Neural cell (in vitro differentiated cells): Measurements from ENCODE around the gene TNS3. TPM values are rescaled to one million over a fixed set of nuclear protein-coding genes. Genes with fewer than 3 reads are reported as not detected.

ENCODE experiments used
- H2AFZ ChIP-seq: fragments of 200-600, 300-800 bp; sonication (generic), shearing (Covaris generic); 2 replicates; pipeline ENCODE4 v1.6.0; 2014; ENCODE audit warnings: low read depth, mild to moderate bottlenecking, antibody characterized with exemption, low read length, moderate library complexity
- H3F3A ChIP-seq: fragments of 200-600 bp; shearing (Covaris generic); 2 replicates; pipeline ENCODE4 v1.6.1; 2016; ENCODE audit warnings: mild to moderate bottlenecking, moderate library complexity, mixed read lengths, antibody characterized with exemption, low read length; ENCODE audit not compliant: insufficient read depth, poor library complexity, severe bottlenecking
- H3K27ac ChIP-seq: fragments of 200-600, 300-800 bp; sonication (generic), shearing (Covaris generic); 2 replicates; pipeline ENCODE4 v1.5.1; 2014; ENCODE audit warnings: mild to moderate bottlenecking, low read length, moderate library complexity
- H3K27me3 ChIP-seq: fragments of 300-800, 200-600 bp; sonication (generic), shearing (Covaris generic); 2 replicates; pipeline ENCODE4 v1.6.0; 2014; ENCODE audit warnings: mild to moderate bottlenecking, low read depth, low read length, moderate library complexity; ENCODE audit not compliant: insufficient read depth
- H3K36me3 ChIP-seq: fragments of 300-800, 200-600 bp; sonication (generic), shearing (Covaris generic); 2 replicates; pipeline ENCODE4 v1.5.1; 2014; ENCODE audit warnings: mild to moderate bottlenecking, antibody characterized with exemption, low read length, moderate library complexity; ENCODE audit not compliant: insufficient read depth
- H3K4me2 ChIP-seq: fragments of 300-800, 200-600 bp; sonication (generic), shearing (Covaris generic); 2 replicates; pipeline ENCODE4 v1.6.0; 2014; ENCODE audit warnings: mild to moderate bottlenecking, low read length
- H3K4me3 ChIP-seq: fragments of 300-800, 200-600 bp; sonication (generic), shearing (Covaris generic); 2 replicates; pipeline ENCODE4 v1.5.1; 2014; ENCODE audit warnings: mild to moderate bottlenecking, low read length, moderate library complexity
- H3K79me2 ChIP-seq: fragments of 200-600 bp; shearing (Covaris generic); replicated peaks from 2 replicates; pipeline ENCODE4 v1.6.0; 2014; ENCODE audit warnings: mild to moderate bottlenecking, low read length, moderate library complexity; ENCODE audit not compliant: insufficient read depth
- H3K9ac ChIP-seq: fragments of 300-800, 200-600 bp; sonication (generic), shearing (Covaris generic); 2 replicates; pipeline ENCODE4 v1.6.1; 2016; ENCODE audit warnings: mild to moderate bottlenecking, low read length, mixed read lengths
- H3K9me2 ChIP-seq: fragments of 200-600 bp; shearing (Covaris generic); 2 replicates; pipeline ENCODE4 v1.6.1; 2016; ENCODE audit warnings: mild to moderate bottlenecking, low read length, mixed read lengths; ENCODE audit not compliant: insufficient read depth
- H3K9me3 ChIP-seq: fragments of 200-600, 300-800 bp; sonication (generic), shearing (Covaris generic); 2 replicates; pipeline ENCODE4 v1.6.1; 2016; ENCODE audit warnings: mild to moderate bottlenecking, mixed run types, low read length, moderate library complexity, mixed read lengths
- H4K20me1 ChIP-seq: fragments of 200-600 bp; shearing (Covaris generic); 2 replicates; pipeline ENCODE4 v1.6.1; 2016; ENCODE audit warnings: mild to moderate bottlenecking, mixed run types; ENCODE audit not compliant: insufficient read depth
- EP300 ChIP-seq: fragments of 450-650 bp; conservative IDR thresholded peaks from 2 replicates; pipeline ENCODE4 v1.6.1; 2014; ENCODE audit warnings: antibody characterized with exemption, mild to moderate bottlenecking, moderate library complexity; ENCODE audit not compliant: poor library complexity, severe bottlenecking
- EZH2 ChIP-seq: fragments of 200-600, 300-800 bp; shearing (Covaris generic), sonication (generic); IDR thresholded peaks from 2 replicates; pipeline ENCODE4 v1.6.1; 2014; ENCODE audit warnings: antibody characterized with exemption, low read length, borderline replicate concordance, mild to moderate bottlenecking; ENCODE audit not compliant: insufficient read depth, poor library complexity, severe bottlenecking
- MXI1 ChIP-seq: fragments of 450-650 bp; conservative IDR thresholded peaks from 2 replicates; pipeline ENCODE4 v1.6.1; 2014; ENCODE audit warnings: antibody characterized with exemption, mild to moderate bottlenecking; ENCODE audit not compliant: poor library complexity, severe bottlenecking
- POLR2AphosphoS5 ChIP-seq: IDR thresholded peaks from 2 replicates; pipeline ENCODE4 v1.6.1; 2012
- RAD21 ChIP-seq: fragments of 450-650 bp; conservative IDR thresholded peaks from 2 replicates; pipeline ENCODE4 v1.6.1; 2014; ENCODE audit warnings: antibody characterized with exemption, mild to moderate bottlenecking, moderate library complexity
- SMC3 ChIP-seq: fragments of 450-650 bp; conservative IDR thresholded peaks from 2 replicates; pipeline ENCODE4 v1.6.1; 2014; ENCODE audit warnings: antibody characterized with exemption, mild to moderate bottlenecking, moderate library complexity; ENCODE audit not compliant: poor library complexity
- TAF1 ChIP-seq: IDR thresholded peaks from 2 replicates; pipeline ENCODE4 v1.6.1; 2012; ENCODE audit warnings: low read depth
- polyA plus RNA-seq: library from polyadenylated mRNA; depleted of rRNA; stranded (reverse); fragments of >200 nt; gene quantifications from 2 replicates; pipeline ENCODE4 v1.2.3, GENCODE V29; 2014
- TF ChIP-seq, protein P1 (sequence below): IDR thresholded peaks from 2 replicates; pipeline ENCODE4 v1.6.1; 2012; ENCODE audit warnings: borderline replicate concordance
- TF ChIP-seq, protein P2 (sequence below): fragments of 450-650 bp; IDR thresholded peaks from 2 replicates; pipeline ENCODE4 v1.5.1; 2014; ENCODE audit warnings: antibody characterized with exemption, mild to moderate bottlenecking, moderate library complexity; ENCODE audit not compliant: poor library complexity, severe bottlenecking

Gene TNS3
- polyA plus RNA-seq, 1 donor from 2014 or later, result 0.58 TPM

DNA sequence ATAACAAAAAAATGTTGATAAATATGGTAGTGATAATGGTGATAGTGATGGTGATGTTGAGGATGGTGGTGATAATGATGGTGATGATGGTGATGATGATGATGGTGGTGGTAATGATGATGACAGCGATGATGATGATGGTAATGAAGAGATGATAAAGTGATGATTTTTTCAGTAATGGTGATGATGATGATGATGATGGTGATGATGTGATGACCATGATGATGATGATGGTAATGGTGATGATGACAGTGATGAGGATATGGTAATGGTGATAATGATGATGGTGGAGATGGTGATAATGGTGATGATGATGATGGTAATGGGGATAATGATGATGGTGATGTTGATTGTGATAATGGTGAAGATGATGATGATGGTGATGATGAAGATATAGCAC lies 321.6 kb downstream of the TNS3 start:
- Histone ChIP-seq H3K9me2 (no peaks in the 10 kb centered on the region), H3K27ac (no peak overlapping the region)
- TF ChIP-seq, protein P1, sequence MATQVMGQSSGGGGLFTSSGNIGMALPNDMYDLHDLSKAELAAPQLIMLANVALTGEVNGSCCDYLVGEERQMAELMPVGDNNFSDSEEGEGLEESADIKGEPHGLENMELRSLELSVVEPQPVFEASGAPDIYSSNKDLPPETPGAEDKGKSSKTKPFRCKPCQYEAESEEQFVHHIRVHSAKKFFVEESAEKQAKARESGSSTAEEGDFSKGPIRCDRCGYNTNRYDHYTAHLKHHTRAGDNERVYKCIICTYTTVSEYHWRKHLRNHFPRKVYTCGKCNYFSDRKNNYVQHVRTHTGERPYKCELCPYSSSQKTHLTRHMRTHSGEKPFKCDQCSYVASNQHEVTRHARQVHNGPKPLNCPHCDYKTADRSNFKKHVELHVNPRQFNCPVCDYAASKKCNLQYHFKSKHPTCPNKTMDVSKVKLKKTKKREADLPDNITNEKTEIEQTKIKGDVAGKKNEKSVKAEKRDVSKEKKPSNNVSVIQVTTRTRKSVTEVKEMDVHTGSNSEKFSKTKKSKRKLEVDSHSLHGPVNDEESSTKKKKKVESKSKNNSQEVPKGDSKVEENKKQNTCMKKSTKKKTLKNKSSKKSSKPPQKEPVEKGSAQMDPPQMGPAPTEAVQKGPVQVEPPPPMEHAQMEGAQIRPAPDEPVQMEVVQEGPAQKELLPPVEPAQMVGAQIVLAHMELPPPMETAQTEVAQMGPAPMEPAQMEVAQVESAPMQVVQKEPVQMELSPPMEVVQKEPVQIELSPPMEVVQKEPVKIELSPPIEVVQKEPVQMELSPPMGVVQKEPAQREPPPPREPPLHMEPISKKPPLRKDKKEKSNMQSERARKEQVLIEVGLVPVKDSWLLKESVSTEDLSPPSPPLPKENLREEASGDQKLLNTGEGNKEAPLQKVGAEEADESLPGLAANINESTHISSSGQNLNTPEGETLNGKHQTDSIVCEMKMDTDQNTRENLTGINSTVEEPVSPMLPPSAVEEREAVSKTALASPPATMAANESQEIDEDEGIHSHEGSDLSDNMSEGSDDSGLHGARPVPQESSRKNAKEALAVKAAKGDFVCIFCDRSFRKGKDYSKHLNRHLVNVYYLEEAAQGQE, result no peak
- TF ChIP-seq MXI1, result no peak

DNA sequence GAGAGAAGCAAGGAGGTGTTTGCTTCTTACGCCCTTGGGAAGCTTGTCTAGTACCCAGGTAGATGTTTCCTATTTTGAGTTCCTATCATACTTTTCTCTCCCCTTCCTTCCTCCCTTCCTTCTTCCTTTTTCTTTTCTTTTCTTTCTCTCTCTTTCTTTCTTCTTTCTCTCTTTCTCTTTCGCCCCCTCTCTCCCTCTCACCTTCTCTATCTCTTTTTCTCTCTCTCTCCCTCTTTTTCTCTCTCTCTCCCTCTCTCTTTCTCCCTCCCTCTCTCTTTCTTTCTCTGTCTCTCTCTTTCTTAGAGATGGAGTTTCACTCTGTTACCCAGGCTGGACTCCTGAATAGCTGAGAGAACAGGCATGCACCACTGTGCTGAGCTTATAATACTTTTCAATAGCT lies 322.2 kb downstream of the TNS3 start:
- Histone ChIP-seq H3K9ac (no peak overlapping the region), H3K27ac (no peak overlapping the region), H3K27me3 (no peaks in the 10 kb centered on the region), H3K79me2 (no peaks in the 10 kb centered on the region), H3K9me2 (no peaks in the 10 kb centered on the region), H3K36me3 (no peaks in the 10 kb centered on the region), H3K4me3 (no peak overlapping the region), H3K4me2 (no peak overlapping the region), H2AFZ (no peak overlapping the region), H3F3A (no peaks in the 10 kb centered on the region), H4K20me1 (no peaks in the 10 kb centered on the region), H3K9me3 (no peaks in the 10 kb centered on the region)
- TF ChIP-seq EZH2, result no peak
- TF ChIP-seq SMC3, result no peak
- TF ChIP-seq TAF1, result no peak
- TF ChIP-seq, protein P2, sequence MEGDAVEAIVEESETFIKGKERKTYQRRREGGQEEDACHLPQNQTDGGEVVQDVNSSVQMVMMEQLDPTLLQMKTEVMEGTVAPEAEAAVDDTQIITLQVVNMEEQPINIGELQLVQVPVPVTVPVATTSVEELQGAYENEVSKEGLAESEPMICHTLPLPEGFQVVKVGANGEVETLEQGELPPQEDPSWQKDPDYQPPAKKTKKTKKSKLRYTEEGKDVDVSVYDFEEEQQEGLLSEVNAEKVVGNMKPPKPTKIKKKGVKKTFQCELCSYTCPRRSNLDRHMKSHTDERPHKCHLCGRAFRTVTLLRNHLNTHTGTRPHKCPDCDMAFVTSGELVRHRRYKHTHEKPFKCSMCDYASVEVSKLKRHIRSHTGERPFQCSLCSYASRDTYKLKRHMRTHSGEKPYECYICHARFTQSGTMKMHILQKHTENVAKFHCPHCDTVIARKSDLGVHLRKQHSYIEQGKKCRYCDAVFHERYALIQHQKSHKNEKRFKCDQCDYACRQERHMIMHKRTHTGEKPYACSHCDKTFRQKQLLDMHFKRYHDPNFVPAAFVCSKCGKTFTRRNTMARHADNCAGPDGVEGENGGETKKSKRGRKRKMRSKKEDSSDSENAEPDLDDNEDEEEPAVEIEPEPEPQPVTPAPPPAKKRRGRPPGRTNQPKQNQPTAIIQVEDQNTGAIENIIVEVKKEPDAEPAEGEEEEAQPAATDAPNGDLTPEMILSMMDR, result no peak

More for the DNA sequence above, 321.6 kb downstream of the TNS3 start:
- Histone ChIP-seq H3K36me3 (no peaks in the 10 kb centered on the region), H3K4me3 (no peak overlapping the region), H3K79me2 (no peaks in the 10 kb centered on the region), H2AFZ (no peak overlapping the region), H4K20me1 (no peaks in the 10 kb centered on the region), H3K9ac (no peak overlapping the region), H3K9me3 (no peaks in the 10 kb centered on the region), H3K27me3 (no peaks in the 10 kb centered on the region), H3F3A (no peaks in the 10 kb centered on the region), H3K4me2 (no peak overlapping the region)

DNA sequence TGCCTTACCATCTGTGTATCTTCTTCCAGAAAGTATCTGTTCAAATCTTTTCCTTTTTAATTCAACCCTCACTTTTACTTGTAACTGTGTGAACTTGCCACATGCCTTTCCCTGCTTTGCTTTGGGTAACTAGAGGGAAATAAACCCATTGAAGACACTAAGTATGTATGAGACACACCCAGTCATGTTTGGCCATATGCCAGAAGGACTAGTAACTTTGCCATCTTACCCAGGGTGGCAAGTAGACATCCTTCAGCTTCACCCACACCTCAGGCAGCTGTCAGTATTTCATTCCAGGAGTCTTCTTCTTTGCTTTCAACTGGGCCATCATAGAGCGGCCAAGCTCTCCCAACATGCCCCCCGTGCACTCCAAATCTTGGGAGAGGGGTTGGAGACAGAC lies 323.1 kb downstream of the TNS3 start:
- TF ChIP-seq SMC3 (no peak), TAF1 (no peak), RAD21 (no peak), EZH2 (no peak), MXI1 (no peak), EP300 (no peak), POLR2AphosphoS5 (no peak)
- TF ChIP-seq, protein P2, result no peak
- TF ChIP-seq, protein P1, result no peak

More for the DNA sequence above, 323.1 kb downstream of the TNS3 start:
- H3K9ac ChIP-seq, result no peak overlapping the region
- no peaks in the 10 kb centered on the region for H3K9me2 ChIP-seq
- no peaks in the 10 kb centered on the region for H3K36me3 ChIP-seq
- no peak overlapping the region for H3K27ac ChIP-seq
- H3F3A ChIP-seq, result no peaks in the 10 kb centered on the region
- H2AFZ ChIP-seq, result no peak overlapping the region
- H3K79me2 ChIP-seq, result no peaks in the 10 kb centered on the region
- H3K4me2 ChIP-seq, result no peak overlapping the region
- no peaks in the 10 kb centered on the region for H4K20me1 ChIP-seq
- no peaks in the 10 kb centered on the region for H3K27me3 ChIP-seq
- H3K9me3 ChIP-seq, result no peaks in the 10 kb centered on the region
- H3K4me3 ChIP-seq, result no peak overlapping the region
